B cell (primary cell): ENCODE data around the gene SYNE2. TPM values are rescaled to one million over a fixed set of nuclear protein-coding genes. Genes with fewer than 3 reads are reported as not detected.

ENCODE experiments used
- ATAC-seq: fragments of 200-7000 bp; cut with Tn5 transposase; one replicate; pipeline ENCODE4 v1.10.0; 2021; ENCODE audit warnings: low read depth, mild to moderate bottlenecking, moderate number of reproducible peaks, moderate library complexity
- CTCF ChIA-PET: fragments of 350-600 bp; sonication (Branson Sonifier 250); formaldehyde crosslinking; loops from one replicate; lab custom pipeline; 2021; ENCODE audit warnings: antibody characterized with exemption, inconsistent platforms; lab: Charles Lee
- POLR2A ChIA-PET: fragments of 350-600 bp; sonication (Branson Sonifier 250); formaldehyde crosslinking; loops from one replicate; lab custom pipeline; 2021; ENCODE audit warnings: antibody characterized with exemption; lab: Charles Lee
- DNase-seq: peaks from one replicate; pipeline ENCODE4 v3.0.0; 2013
- H2AFZ ChIP-seq: 2 replicates; pipeline ENCODE4 v1.6.1; 2012; ENCODE audit warnings: mild to moderate bottlenecking, low read depth, low read length; ENCODE audit not compliant: insufficient read depth, poor library complexity, severe bottlenecking
- H3K27ac ChIP-seq, 2 donors: 1 replicate in 1 of 2; 2 replicates in 1 of 2; pipeline ENCODE4 v1.5.1; 2012 to 2013; ENCODE audit warnings: low read length in 2 of 2, mild to moderate bottlenecking in 2 of 2, moderate library complexity in 1 of 2
- H3K27me3 ChIP-seq, 4 experiments: fragments of 200-600 bp in 1 of 4; sonication (generic) in 1 of 4; replicated peaks in 1 of 4; 1 replicate in 2 of 4; 2 replicates in 2 of 4; pipeline versions ENCODE4 v1.6.1 to v1.7.0; 2013 to 2016; ENCODE audit warnings: low read length in 3 of 4, mild to moderate bottlenecking in 2 of 4, mixed read lengths in 1 of 4, moderate library complexity in 1 of 4; ENCODE audit not compliant: insufficient read depth in 4 of 4, control insufficient read depth in 3 of 4; ENCODE audit errors: control extremely low read depth in 1 of 4
- H3K36me3 ChIP-seq, 2 experiments: replicated peaks in 1 of 2; 1 replicate in 1 of 2; 2 replicates in 1 of 2; pipeline versions ENCODE4 v1.6.1 to v1.7.1; 2013; ENCODE audit warnings: low read length in 1 of 2; ENCODE audit not compliant: insufficient read depth in 2 of 2, control insufficient read depth in 1 of 2; ENCODE audit errors: control extremely low read depth in 1 of 2, extremely low read depth in 1 of 2
- H3K4me1 ChIP-seq, 2 donors: fragments of 200-600 bp in 1 of 2; sonication (generic) in 1 of 2; 1 replicate in 1 of 2; 2 replicates in 1 of 2; pipeline versions ENCODE4 v1.5.1 to v1.6.1; 2013 to 2017; ENCODE audit warnings: low read length in 2 of 2; ENCODE audit not compliant: control insufficient read depth in 2 of 2, insufficient read depth in 2 of 2
- H3K4me2 ChIP-seq: replicated peaks from 2 replicates; pipeline ENCODE3; 2012; ENCODE audit warnings: mild to moderate bottlenecking, low read depth, low read length; ENCODE audit not compliant: poor library complexity, severe bottlenecking
- H3K4me3 ChIP-seq, 5 experiments: fragments of 200-600 bp in 1 of 5; sonication (generic) in 1 of 5; 1 replicate in 3 of 5; 2 replicates in 2 of 5; pipeline versions ENCODE4 v1.5.1 to v1.7.0; 2011 to 2016; ENCODE audit warnings: low read length in 4 of 5, mild to moderate bottlenecking in 4 of 5, low read depth in 2 of 5, control low read depth in 1 of 5, moderate library complexity in 1 of 5; ENCODE audit not compliant: insufficient read depth in 1 of 5; ENCODE audit errors: control extremely low read depth in 1 of 5, extremely low read depth in 1 of 5
- H3K79me2 ChIP-seq: fragments of 200-600 bp; sonication (generic); one replicate; pipeline ENCODE4 v1.6.0; 2016; ENCODE audit warnings: low read length; ENCODE audit not compliant: control insufficient read depth, insufficient read depth
- H3K9ac ChIP-seq: fragments of 200-600 bp; sonication (generic); 2 replicates; pipeline ENCODE4 v1.6.1; 2017; ENCODE audit warnings: mild to moderate bottlenecking, low read length, moderate library complexity
- H3K9me3 ChIP-seq, 3 donors: one replicate each; pipeline versions ENCODE4 v1.6.1 to v1.7.1; 2013; ENCODE audit warnings: low read length in 2 of 3; ENCODE audit not compliant: control insufficient read depth in 2 of 3, insufficient read depth in 1 of 3; ENCODE audit errors: control extremely low read depth in 1 of 3
- H4K20me1 ChIP-seq: 2 replicates; pipeline ENCODE4 v1.6.0; 2012; ENCODE audit warnings: mild to moderate bottlenecking, low read length; ENCODE audit not compliant: insufficient read depth, control insufficient read depth, poor library complexity, severe bottlenecking
- H3K27ac Mint-ChIP-seq: one replicate; pipeline ENCODE4 v1.8.0; 2021; ENCODE audit warnings: mixed read lengths
- H3K27me3 Mint-ChIP-seq: one replicate; pipeline ENCODE4 v1.8.0; 2021; ENCODE audit warnings: mixed read lengths
- H3K4me1 Mint-ChIP-seq: one replicate; pipeline ENCODE4 v1.8.0; 2021; ENCODE audit warnings: mixed read lengths
- H3K4me3 Mint-ChIP-seq: one replicate; pipeline ENCODE4 v1.8.0; 2021; ENCODE audit warnings: mixed read lengths
- H3K9me3 Mint-ChIP-seq: one replicate; pipeline ENCODE4 v1.8.0; 2022; ENCODE audit warnings: mixed read lengths; ENCODE audit not compliant: insufficient read depth
- EZH2 ChIP-seq: IDR thresholded peaks from 2 replicates; pipeline ENCODE4 v1.6.1; 2012; ENCODE audit warnings: borderline replicate concordance, low read depth, mild to moderate bottlenecking, moderate library complexity, low read length; ENCODE audit not compliant: insufficient read depth, poor library complexity, severe bottlenecking
- WGBS: methylation state at CpG from one replicate; pipeline ENCODE4 v1.1.5; 2013; ENCODE audit warnings: missing lambda C conversion rate; ENCODE audit not compliant: insufficient coverage; 5-methylcytosine and 5-hydroxymethylcytosine counted together
- intact Hi-C: fragments of 100-400 bp; cut with micrococcal nuclease; formaldehyde crosslinking; loops from one replicate; pipeline ENCODE4 v1.10.0; 2022
- polyA plus RNA-seq: library from polyadenylated mRNA; depleted of rRNA; stranded (reverse); fragments of >200 nt; gene quantifications from 2 replicates; pipeline ENCODE4 v1.2.3, GENCODE V29; 2012
- total RNA-seq, 2 donors: library from RNA; stranded (reverse); fragments of 120-200 nt in 1 of 2; gene quantifications; 1 replicate in 1 of 2; 2 replicates in 1 of 2; pipeline versions ENCODE4 v1.2.3 to v1.2.4, GENCODE V29; 2013 to 2022
- TF ChIP-seq, protein P1 (sequence below): fragments of 200-600 bp; IDR thresholded peaks from one replicate; pipeline ENCODE4 v1.8.0; 2022; ENCODE audit warnings: antibody characterized with exemption, mild to moderate bottlenecking

The SYNE2 gene
- total and polyA plus RNA-seq, 2 donors (not counting 1 experiment from before 2014, with no cell fraction given), result 39.5 to 105 TPM

DNA sequence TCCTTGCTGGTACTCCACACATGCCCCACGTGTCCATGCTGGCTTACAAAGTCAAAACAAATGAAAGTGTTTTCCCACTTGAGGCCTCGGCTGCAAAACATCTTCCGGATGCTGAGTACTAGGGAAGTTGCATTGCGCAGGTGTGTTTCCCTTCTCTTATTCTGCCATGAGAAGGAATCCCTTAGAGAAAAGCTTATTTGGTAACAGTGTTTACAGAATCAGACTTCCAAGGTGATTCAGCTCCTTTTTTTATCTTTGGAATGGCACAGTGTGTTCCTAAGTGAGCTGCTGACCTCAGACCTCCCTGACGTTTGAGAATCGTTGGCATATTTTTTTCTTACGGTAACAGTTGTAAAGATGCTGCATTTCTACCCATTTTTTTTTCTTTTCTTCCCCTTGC lies 230.0 kb downstream of the SYNE2 start:
- Mint-ChIP-seq H3K4me3 (no peak overlapping the region), H3K4me1 (no peaks in the 10 kb centered on the region), H3K27ac (no peak overlapping the region), H3K27me3 (no peaks in the 10 kb centered on the region), H3K9me3 (no peaks in the 10 kb centered on the region)
- Histone ChIP-seq H3K4me2 (no peak overlapping the region), H3K9me3 (no peaks in the 10 kb centered on the region), H3K27me3 (no peaks in the 10 kb centered on the region), H3K9ac (no peak overlapping the region), H3K4me1 (no peaks in the 10 kb centered on the region), H3K79me2 (no peaks in the 10 kb centered on the region), H3K4me3 (no peak overlapping the region), H3K36me3 (peaks cover 6 to 14% of the 10 kb centered on the region in 2 experiments), H3K27ac (no peak overlapping the region), H2AFZ (no peak overlapping the region), H4K20me1 (no peaks in the 10 kb centered on the region)
- ChIA-PET POLR2A (no interaction called here), CTCF (interaction anchor here (1.9 kb wide), 1 partner anchor 212 kb away, joined by 6 read pairs; the partner anchor contains the start of gene ESR2)
- TF ChIP-seq, protein P1, sequence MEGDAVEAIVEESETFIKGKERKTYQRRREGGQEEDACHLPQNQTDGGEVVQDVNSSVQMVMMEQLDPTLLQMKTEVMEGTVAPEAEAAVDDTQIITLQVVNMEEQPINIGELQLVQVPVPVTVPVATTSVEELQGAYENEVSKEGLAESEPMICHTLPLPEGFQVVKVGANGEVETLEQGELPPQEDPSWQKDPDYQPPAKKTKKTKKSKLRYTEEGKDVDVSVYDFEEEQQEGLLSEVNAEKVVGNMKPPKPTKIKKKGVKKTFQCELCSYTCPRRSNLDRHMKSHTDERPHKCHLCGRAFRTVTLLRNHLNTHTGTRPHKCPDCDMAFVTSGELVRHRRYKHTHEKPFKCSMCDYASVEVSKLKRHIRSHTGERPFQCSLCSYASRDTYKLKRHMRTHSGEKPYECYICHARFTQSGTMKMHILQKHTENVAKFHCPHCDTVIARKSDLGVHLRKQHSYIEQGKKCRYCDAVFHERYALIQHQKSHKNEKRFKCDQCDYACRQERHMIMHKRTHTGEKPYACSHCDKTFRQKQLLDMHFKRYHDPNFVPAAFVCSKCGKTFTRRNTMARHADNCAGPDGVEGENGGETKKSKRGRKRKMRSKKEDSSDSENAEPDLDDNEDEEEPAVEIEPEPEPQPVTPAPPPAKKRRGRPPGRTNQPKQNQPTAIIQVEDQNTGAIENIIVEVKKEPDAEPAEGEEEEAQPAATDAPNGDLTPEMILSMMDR, result no peak
- no peak for TF ChIP-seq EZH2
- DNase-seq, result no peak
- WGBS, result 89% methylated on average over 7 of the region's 7 CpGs
- intact Hi-C loops, result no loop called here
- ATAC-seq, result no peak

GRCh38 chr14:64088647-64088964 lies 235.8 kb downstream of the SYNE2 start:
- TF ChIP-seq EZH2, result no peak
- TF ChIP-seq, protein P1, result no peak
- Mint-ChIP-seq H3K4me3 (no peak overlapping the region), H3K4me1 (no peaks in the 10 kb centered on the region), H3K9me3 (no peaks in the 10 kb centered on the region), H3K27me3 (no peaks in the 10 kb centered on the region), H3K27ac (no peak overlapping the region)
- ChIA-PET POLR2A (no interaction called here), CTCF (interaction anchor here (0.6 kb wide), 1 partner anchor 12 kb away, joined by 3 read pairs; no protein-coding TSS in a partner anchor)
- intact Hi-C loops, result no loop called here
- DNase-seq (no peak), ATAC-seq (no peak)
- Histone ChIP-seq H3K4me2 (no peak overlapping the region), H3K27me3 (no peaks in the 10 kb centered on the region), H3K27ac (no peak overlapping the region), H3K4me1 (no peaks in the 10 kb centered on the region), H3K9me3 (no peaks in the 10 kb centered on the region), H3K79me2 (no peaks in the 10 kb centered on the region), H2AFZ (no peak overlapping the region), H3K9ac (no peak overlapping the region), H4K20me1 (no peaks in the 10 kb centered on the region), H3K36me3 (peaks cover 1 to 6% of the 10 kb centered on the region in 2 experiments), H3K4me3 (no peak overlapping the region)
